DMS153 treated with DMSO at 0.1 percent for 48 hours (cell line): ENCODE results near the gene VSTM5.
A peak's percentile ranks its signal among the peaks of the same experiment; 100 is the strongest.
"Not testable (repeated sequence)": the region's sequence is repeated elsewhere in the genome, so short reads cannot be mapped to it uniquely, and the experiment has no call there.

Experiments used
- DNase-seq: peaks from one replicate; lab custom pipeline; 2025; ENCODE audit not compliant: unreplicated experiment; lab: John Stamatoyannopoulos, UW

Gene VSTM5

DNA sequence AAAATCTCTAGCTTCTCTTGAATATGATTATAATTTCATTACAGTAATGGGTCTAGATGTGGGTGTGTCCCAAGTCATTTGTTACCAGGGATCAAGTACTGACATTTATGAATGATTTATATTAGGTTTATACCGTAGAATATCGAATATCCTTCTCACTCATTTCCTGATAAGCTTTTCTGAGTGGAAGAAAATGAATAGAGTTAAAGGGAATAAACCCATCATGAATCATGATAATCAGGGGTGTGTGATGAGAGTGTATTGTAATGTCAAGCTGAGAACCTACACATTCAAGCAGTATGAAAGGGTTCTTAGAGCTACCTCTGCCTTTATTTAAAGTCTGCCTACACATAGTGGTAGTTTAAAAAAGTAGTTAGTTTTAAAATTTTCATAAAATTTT lies 49.1 kb downstream of the VSTM5 start:
- no peak for DNase-seq

DNA sequence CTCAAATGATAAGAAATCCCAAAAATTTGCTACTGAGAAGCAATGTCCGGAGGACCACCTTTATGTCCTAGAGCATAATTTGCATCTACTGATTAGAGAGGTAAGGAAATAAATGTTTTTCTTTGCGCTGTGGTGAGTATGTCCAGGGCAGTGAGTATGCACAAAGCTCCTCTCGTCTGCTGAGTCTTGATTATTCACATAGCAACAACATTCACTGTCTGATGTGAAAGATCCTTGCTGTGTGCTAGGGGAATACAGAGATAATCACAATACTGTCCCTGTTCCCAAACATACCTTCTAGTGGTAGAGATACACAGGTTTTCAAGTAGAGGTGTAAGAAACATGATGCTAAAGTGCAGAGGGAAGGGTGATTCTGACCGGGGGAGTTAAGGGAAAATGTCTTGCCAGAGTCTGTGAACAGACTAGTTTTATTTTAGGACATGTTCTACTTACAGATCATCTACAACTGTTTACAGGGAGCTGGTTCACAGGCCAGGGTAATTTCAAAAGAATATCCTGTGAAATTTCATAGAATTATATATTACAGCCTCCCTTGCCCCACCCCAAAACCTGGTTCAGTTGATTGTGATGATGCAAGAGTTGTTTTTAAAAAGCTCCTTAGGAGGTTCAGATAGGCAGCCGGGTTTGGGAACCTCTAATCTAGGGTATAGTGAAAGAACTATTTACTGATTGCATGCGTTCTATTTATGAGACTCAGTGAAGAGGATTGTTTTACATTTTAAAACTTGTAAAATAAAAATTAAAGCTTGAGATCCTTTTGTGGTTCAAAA lies 53.8 kb downstream of the VSTM5 start:
- DNase-seq = no peak

DNA sequence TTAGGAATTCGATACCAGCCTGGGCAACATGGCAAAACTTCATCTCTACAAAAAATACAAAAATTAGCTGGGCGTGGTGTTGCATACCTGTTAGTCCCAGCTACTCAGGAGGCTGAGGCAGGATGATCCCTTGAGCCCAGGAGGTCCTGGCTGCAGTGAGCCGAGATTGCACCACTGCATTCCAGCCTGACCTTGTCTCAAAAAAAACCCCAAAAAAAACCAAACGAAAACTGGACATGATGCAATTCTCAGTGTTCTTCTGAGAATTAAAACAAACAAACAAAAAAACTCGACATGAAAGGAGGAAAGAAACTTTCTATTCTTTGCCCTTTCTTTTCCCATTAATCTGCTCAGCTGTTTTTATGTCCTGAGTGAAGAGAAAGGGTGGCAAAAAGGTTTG lies 58.9 kb downstream of the VSTM5 start:
- DNase-seq = no peak

DNA sequence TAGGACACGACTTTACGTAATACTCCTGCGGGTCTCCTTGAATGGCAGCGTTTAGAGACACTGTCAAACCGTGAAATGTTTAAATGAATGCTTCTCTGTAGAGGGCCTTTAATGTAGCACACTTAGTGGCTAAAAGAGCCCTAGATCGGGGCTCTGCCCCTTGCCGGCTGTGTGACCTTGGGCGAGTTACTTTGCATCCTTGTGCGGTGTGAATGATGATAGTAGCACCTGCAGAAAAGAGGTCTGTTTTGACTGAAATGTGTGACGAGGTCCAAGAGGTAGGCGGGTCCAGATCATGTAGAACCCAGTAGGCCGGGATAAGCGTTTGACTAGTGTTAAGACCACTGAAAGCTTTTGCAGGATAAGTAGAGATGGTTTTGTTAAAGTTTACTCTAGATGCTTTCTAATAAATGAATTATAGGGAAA lies 65.5 kb downstream of the VSTM5 start:
- no peak for DNase-seq

DNA sequence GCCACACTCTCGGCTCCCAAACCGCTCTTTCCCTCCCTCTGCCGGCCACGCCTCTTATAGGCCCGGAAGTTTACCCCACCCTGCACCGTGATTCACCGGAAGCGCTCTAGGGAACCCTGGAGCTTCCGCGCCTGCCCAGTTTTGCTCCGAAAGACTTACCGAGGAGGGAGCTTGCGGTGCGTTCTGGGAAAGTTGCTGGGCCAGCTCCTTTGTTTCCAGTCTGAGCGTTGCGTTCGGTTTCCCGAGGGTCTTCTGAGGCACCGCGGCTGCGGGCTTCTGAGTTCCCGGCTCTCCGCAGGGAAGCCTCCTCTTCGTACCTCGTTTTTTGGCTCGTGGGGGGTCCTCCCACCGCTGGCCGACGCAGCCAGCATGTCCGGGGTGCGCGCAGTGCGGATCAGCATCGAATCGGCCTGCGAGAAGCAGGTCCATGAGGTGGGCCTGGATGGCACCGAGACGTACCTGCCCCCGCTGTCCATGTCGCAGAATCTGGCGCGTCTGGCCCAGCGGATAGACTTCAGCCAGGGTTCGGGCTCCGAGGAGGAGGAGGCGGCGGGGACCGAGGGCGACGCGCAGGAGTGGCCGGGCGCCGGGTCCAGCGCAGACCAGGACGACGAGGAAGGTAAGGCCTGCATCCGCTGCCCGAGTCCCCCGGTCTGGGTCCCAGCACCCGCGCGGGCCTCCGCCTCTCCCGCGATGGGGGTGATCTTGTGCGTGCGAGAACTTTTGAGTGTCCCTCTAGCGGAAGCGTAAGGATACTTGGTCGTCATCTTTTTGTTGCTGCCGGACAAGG lies 66.1 kb downstream of the VSTM5 start, which contains the start of gene MED17:
Gene MED17, plus strand, starts transcription at position 138 of the 790 bp plus-strand sequence. Its CDS starts 232 bp downstream, at position 370.
- DNase-seq = peak; percentile 88

DNA sequence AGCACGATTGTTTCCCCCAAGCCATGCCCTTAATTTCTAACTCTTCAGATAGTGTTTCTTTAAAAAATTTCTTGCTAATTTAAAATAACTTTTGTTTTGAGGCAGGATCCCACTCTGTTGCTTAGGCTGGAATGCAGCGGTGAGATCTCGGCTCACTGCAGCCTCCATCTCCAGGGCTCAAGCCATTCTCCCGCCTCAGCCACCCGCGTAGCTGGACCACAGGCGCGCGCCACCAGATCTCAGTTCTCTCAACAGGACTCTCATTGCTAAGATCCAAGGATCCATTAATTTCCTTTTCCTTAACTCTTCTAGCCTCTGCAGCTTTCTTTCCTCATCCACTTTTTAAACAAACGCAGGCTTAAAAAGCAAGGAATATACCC lies 66.7 kb downstream of the VSTM5 start:
- DNase-seq = no peak

DNA sequence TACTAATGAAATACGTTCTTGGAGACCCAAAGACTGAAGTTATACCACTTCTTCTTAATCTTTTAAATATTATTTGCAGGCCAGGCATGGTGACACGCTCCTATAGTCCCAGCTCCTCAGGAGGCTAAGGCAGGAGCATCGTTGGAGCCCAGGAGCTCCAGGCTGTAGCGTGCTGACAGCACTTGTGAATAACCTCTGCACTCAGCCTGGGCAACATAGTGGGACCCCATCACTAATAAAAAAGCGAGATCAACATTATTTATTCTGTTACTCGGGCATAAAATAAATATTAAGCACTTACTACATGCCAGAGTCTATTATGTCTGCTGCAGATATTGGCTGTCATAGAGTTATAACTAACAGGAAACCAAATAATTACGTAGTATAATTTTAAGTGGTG lies 67.1 kb downstream of the VSTM5 start:
- DNase-seq = no peak

DNA sequence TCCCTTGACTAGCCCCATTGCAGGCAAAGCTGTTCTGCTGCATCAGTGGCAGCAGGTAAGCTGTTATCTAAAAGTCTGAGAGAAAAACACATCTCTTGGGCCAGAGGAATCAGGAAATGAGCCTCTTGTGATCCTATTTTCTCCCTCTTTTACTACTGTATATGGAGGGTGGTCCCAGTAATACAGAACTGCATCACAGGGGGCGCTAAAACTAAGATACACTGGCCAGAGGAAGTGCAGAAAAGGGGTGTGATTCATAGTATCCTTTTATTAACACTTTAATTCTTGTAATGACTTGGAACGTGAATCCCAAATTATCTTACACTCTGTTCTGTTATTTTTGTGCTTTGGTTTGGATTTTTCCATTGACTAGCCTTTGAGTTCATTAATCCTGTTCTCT lies 75.1 kb downstream of the VSTM5 start:
- DNase-seq = no peak

DNA sequence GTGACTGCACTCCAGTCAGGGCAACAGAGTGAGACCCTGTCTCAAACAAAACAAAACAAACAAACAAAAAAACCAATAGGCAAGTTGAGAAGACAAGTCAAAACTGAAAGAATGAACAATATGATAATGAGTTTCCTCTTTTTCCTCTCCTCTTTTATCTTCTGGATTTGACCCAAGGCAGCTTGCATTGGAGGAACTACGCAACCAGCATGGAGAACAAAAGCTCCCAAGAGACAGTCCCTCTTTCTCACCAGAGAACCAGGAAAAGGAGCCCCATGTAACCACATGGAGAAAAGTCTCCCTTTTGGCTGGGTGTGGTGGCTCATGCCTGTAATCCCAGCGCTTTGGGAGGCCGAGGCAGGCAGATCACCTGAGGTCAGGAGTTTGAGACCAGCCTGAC lies 75.9 kb downstream of the VSTM5 start:
- DNase-seq = not testable (repeated sequence)

DNA sequence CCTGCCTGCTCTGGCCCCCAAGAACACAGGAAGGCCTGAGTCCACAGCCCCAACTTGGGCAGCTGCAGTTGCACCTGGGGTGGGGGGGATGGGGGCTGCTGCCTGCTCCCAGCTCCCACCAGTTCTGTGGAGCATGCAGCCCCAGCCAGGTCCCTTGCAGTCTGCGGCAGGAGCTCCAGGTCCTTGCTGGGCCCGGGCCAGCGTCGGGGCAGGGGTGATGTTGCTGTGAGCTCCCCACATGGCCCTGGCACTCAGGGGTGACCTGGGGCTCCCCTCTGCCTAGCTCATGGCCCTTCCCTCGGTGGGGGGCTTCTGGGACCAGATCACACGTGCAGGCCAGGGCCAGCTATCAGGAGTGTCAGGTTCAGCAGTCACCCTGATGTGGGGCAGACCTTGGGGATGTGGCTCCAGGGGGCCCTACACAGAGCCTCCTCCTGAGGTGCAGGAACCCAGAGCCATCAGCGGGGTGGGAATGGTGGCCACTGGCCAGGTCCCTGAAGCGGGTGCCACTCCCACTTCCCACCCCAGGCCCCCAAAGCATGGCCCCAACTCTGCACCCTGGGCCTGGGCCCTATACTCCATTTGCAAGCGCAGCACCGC lies 76.7 kb downstream of the VSTM5 start:
- DNase-seq = no peak

DNA sequence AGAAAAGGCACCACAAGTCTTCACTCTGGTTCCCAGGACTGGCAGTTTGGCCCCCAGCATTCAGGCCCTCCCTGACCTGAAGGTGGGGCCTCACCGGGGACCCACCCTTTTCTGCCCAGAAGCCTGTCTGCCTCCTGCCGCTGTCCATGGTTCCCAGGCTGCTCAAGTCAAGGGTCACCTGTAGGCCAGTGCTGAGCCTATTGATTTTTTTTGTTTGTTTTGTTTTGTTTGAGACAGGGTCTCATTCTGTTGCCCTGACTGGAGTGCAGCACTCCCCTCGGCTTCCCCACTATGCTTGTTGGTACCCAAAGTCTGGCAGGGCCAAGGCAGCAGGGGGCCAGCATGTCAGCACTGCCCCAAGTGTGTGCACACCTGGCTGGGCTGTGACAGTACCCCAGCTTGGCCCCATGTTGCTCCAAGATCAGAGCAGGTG lies 77.4 kb downstream of the VSTM5 start:
- DNase-seq = no peak

DNA sequence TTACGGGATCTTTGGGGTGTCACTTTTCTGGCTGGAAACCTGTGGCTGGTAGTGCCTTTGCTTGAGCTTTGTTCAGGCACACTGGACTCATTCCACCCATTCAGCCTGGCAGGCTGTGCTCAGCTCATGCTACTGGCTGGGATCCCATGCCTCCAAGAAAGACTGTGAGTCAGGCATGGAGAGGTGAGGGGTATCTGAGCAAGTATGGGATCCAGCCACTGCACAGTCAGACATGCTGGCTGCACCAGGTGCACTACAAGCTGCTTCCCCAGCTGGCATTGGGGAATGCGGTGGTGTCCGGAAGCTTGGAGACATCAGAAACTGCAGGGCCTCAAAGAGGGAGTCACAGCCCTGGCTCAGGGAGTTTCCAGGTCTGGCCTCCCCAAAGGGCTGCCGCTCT lies 78.3 kb downstream of the VSTM5 start:
- no peak for DNase-seq

DNA sequence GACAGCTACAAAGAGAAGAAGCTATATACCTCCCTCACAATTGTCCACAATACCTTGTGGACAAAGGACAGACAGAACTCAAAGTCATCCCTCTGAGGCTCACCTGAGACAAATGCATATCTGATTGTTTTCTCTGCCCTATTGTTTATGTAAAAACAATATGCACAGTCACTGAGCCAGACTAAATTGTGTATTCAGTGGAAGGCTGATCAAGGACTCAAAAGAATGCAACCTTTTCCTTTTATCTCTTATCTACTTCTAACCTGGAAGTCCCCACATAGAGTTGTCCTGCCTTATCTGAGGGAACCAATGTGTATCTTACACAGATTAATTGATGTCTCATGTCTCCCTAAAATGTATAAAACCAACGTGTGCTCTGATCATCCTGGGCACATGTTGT lies 80.3 kb downstream of the VSTM5 start:
- DNase-seq = no peak
